Thyroid gland (tissue), 4 donors: Measurements from ENCODE around the gene EXD3.

ENCODE experiments used
- CTCF ChIP-seq, 6 experiments: fragments of 200-600 bp in 3 of 6; fragments of 450-650 bp in 3 of 6; sonication (generic) in 3 of 6; IDR thresholded peaks; one replicate each; pipeline ENCODE4 v1.5.1; 2016 to 2019; ENCODE audit warnings: antibody characterized with exemption in 6 of 6, mild to moderate bottlenecking in 2 of 6, inconsistent platforms in 1 of 6, moderate library complexity in 1 of 6
- POLR2A ChIP-seq, 2 donors: fragments of 450-650 bp; IDR thresholded peaks; one replicate each; pipeline ENCODE4 v1.6.1; 2017; ENCODE audit warnings: antibody characterized with exemption in 2 of 2, mild to moderate bottlenecking in 2 of 2, moderate library complexity in 1 of 2

- TF ChIP-seq CTCF (IDR thresholded peaks at IDR 0.05) (no peak), POLR2A (IDR thresholded peaks at IDR 0.05) (no peak)
Observed at GRCh38 chr9:137395666-137396010, 27.3 kb downstream of the EXD3 start.
